Right renal cortex interstitium (tissue), 3 donors: ENCODE measurements around the gene PCCA. TPM values are rescaled to one million over a fixed set of nuclear protein-coding genes. Genes with fewer than 3 reads are reported as not detected.
"Not testable (repeated sequence)": the region's sequence is repeated elsewhere in the genome, so short reads cannot be mapped to it uniquely, and the experiment has no call there.

Experiments
- DNase-seq, 3 donors: peaks; one replicate each; pipeline ENCODE4 v3.0.0-alpha.2; 2013; ENCODE audit warnings: low read depth in 3 of 3, low spot score in 2 of 3
- polyA plus RNA-seq, 3 donors: library from polyadenylated mRNA; unstranded; fragments of 120-200 nt; gene quantifications; one replicate each; pipeline ENCODE4 v1.2.1, GENCODE V29; 2013; ENCODE audit not compliant: insufficient read length in 3 of 3

The PCCA gene
- polyA plus RNA-seq, 3 donors: 66.5 to 73.9 (median 66.7) TPM

GRCh38 chr13:100515410-100515800, 426.5 kb downstream of the PCCA start:
- DNase-seq: no peak

GRCh38 chr13:100517135-100517534, 428.2 kb downstream of the PCCA start:
- DNase-seq: no peak

GRCh38 chr13:100517728-100518127, 428.8 kb downstream of the PCCA start:
- DNase-seq: no peak

- no peak for DNase-seq
Observed at GRCh38 chr13:100518394-100519062, 429.6 kb downstream of the PCCA start.

- no peak for DNase-seq
Observed at GRCh38 chr13:100519626-100520025, 430.7 kb downstream of the PCCA start.

GRCh38 chr13:100520936-100521850, 432.3 kb downstream of the PCCA start:
- DNase-seq: no peak

- no peak for DNase-seq
Observed at GRCh38 chr13:100521851-100522617, 433.1 kb downstream of the PCCA start.

- DNase-seq: no peak
Observed at GRCh38 chr13:100522618-100523309, 433.9 kb downstream of the PCCA start.

- DNase-seq: no peak
Observed at GRCh38 chr13:100523411-100523810, 434.5 kb downstream of the PCCA start.

- no peak for DNase-seq
Observed at GRCh38 chr13:100523981-100524386, 435.1 kb downstream of the PCCA start.

- not testable (repeated sequence) for DNase-seq
Observed at GRCh38 chr13:100524688-100525087, 435.8 kb downstream of the PCCA start.

- DNase-seq: no peak
Observed at GRCh38 chr13:100525453-100526317, 436.8 kb downstream of the PCCA start.

- DNase-seq: no peak
Observed at GRCh38 chr13:100526318-100527000, 437.6 kb downstream of the PCCA start.

- DNase-seq: no peak
Observed at GRCh38 chr13:100527644-100528043, 438.8 kb downstream of the PCCA start.

GRCh38 chr13:100528353-100528752, 439.5 kb downstream of the PCCA start:
- DNase-seq: no peak

- no peak for DNase-seq
Observed at GRCh38 chr13:100528820-100529219, 439.9 kb downstream of the PCCA start.

GRCh38 chr13:100529666-100530377, 440.9 kb downstream of the PCCA start:
- DNase-seq: no peak

GRCh38 chr13:100530671-100531213, 441.8 kb downstream of the PCCA start:
- no peak for DNase-seq
